ELF-1 (cell line): ENCODE data around the gene DOCK10.

Source experiments
- DNase-seq: peaks from one replicate; pipeline ENCODE4 v3.0.0-alpha.2; 2016; ENCODE audit warnings: low read depth, low spot score

The DOCK10 gene

DNA sequence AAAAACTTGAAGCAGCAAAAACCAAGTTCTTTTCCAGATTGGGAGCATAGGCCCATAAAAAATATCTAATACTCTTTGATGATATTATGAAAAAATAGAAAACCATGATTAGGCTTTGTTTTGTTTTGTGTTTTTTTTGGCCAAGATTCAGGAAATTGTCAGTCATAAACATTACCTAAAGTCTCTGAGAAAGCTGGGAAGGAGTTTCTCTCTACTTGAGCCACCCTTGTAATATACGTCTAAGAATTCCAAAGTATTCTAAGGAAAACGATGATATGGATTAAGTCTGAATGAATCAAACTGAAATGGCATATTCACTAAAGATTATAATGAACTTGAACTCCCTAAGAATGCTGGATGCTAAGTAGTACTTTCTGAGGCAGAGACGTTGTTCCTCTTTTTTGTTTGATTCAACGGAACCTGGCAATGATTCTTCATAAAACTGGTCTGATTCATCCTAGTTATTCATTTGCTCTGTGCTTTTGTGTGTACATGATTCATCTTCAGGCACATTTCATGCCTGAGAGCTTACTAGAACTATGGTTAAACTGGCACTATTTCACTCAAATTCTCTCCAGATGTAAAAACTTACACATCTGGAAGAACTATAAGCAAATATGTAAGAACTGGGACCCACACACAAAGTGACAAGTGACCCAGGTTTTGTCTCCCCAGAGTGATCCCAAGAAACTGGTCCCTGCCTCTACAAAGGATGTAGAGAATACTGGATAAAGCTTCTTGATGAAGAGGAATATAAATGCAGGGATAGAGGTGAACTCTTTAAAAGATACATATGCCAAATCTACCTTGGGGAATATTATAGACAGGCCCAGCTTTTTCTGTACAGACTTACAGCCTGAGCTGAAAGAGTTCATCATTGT lies 159.7 kb downstream of the DOCK10 start:
- no peak for DNase-seq

DNA sequence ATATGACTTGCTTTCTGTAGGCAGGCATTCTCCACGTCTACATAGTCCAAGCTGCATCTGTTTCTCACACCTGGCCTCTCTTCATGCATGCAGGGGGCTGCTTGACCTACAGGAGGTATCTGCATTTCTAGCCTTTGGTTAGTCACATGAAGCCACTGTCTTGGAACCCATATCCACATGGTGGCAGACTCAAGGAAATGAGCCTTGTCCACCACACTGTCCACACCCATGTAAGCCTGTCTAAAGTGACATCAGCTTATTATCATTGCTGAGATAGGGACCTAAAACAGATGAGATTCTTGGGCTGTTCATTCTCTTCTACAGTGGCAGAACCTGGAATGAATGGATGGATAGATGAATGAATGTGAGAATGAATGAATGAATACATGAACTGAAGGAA lies 160.4 kb downstream of the DOCK10 start:
- DNase-seq, result no peak

DNA sequence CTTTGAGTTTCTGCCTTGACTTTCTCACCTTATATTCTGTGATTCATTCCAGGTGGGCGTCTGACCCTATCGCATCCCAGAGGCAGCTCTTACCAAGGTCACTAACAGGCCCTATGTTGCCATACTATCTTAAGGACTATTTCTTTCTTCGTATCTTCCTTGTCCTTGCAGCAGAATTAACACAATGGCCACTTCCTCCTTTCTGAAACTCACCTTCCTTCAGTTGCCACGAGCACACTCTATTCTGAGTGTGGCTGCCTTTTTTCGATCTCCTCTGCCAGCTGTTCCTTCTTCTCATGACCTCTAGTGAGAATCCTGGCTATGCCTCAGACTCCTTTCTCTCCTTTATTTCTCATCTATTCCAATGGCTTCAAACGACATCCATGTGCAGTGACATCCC lies 165.7 kb downstream of the DOCK10 start:
- no peak for DNase-seq

DNA sequence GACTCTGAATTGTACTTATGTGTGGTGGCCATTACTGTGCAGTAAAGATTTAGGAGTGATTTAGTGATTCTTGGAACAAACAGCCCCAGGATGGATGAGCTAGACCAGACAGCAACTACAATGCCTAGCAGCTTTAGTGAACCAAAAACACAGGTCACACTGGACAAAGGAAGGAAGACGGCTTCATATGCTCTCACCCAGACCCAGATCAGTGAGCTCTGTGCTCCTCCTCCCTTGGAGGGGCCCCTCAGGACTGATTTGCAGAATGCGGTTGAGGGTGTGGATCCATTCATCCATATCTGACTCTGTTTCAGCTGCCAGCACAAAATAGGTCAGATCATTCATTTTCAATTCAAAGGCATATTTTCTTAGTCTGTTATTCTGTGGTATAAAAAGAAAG lies 166.4 kb downstream of the DOCK10 start:
- DNase-seq, result no peak

DNA sequence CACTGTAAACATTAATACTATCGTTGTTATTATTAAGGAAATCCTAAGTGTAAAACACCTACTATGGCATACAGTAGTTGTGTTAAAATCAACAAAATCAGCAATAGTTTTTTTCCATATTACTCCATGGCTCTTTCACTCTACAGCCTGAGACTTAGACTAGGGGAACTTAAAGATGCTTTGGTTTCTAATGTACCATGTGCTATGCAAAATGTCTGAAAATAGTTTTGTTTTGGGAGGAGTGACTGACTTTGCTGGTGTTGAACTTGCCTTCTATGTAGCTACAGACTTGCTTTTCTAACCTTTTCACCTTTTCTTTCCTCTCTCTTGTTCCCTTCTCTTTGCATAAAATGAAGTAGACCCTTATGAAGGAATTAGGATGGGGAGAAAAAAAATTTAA lies 167.1 kb downstream of the DOCK10 start:
- DNase-seq, result no peak

DNA sequence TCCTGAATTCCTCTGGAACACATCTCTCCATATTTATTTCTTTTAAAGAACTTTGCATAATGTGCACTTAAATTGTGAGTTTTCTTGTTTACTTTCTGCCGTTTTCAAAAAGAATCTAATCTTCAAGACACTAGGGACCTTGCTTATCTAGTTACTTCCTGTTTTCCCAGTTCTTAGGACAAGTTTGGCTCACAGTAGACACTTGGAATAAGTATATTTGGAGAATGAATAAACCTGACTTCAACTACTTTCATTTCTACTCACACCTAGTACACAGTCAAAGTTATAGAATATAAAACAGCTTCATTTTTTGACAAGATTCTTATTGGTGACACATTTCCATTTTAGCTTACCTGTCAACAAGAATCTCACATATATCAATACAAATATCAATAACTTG lies 170.5 kb downstream of the DOCK10 start:
- DNase-seq, result no peak

DNA sequence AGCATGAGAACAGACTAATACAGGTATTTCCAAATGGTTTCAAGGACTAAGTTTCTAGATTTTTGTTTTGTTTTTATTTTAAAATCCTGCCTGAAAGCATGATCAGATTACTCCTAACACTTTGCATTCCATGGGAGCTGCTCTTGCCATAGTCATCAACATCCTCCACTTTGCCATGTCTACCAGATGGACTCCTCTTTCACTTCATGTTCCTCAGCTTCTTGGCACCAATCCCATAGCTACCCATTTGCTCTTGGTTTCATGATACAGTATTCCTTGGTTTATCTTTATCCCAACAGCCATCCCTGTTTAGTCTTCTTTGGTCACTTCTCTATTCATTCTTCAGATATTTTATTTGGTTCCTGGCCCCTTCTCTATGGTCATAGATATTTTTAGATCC lies 171.9 kb downstream of the DOCK10 start:
- DNase-seq, result no peak

DNA sequence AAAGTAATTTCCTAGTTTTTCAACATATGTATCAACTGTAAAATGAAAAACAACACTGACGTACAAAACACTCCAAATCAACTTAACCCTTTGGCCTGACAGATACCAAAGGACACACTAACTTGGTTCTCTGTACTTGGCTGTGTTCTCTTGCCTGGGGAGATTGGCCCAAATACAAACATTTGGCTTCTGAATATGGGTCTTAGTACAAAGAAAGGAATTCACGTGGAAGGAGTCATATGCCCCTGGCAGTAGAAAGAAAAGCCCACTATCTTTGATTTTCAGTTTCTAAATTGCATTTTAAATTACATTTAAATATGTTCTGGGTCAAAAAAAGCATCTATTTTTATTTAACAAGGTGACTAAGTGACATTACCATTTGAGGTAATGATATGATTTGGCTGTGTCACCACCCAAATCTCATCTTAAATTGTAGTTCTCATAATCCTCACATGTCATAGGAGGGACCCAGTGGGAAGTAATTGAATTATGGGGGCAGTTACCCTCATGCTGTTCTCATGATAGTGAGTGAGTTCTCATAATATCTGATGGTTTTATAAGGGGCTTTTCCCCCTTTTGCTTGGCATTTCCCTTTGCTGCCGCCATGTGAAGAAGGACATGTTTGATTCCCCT lies 172.6 kb downstream of the DOCK10 start:
- no peak for DNase-seq

DNA sequence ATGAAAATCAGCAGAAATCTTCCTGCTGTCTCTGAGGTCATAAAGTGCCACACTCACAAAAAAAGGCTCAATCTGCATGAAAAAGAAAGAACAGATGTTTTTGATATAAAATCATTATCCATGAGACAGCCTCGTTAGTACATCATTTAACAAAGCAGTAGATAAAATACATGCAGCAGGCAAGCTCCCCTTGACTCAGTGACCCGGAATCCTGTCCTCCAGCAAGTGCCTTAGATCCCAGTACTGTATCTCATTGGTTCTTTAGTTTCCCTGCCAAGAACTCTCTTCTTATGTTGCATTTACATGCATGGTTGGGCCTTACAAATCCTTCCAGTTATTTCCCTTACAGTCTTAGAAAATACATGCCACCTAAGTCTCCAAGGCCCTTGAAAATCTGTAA lies 177.3 kb downstream of the DOCK10 start:
- no peak for DNase-seq

DNA sequence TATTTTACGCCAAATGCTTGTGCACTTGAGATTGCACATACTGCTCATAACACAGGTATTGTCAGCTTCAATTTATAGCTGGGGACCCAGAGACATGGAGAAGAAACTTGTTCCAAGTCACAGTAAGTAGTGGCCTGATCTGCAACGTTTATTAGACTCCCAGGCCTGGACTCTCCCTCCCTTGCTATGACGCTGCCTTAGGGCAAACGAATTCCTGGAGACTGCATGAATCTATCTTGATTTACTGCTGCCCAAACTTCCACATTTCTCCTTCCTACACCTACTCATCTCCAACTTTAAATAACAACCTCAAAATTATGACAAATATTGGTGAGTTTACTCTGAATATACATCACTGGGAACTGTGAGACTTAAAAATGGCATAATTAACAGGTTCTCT lies 181.0 kb downstream of the DOCK10 start:
- DNase-seq, result no peak

DNA sequence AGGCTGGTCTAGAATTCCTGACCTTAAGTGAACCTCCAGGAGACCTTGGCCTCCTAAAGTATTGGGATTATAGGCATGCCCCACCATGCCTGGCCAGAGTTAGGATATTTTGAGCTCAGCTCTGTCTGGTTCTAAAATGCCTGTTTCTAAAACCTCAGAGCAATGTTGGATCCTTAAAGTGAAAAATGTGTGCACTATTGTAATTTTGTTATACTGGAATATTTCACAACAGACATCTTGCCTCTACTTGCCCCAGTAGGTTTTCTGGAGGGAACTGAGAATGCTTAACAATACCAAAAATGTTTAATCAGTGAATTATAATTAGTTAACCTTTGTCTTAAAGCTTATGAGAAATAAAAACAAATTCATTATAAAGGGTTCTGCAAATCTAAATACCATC lies 181.5 kb downstream of the DOCK10 start:
- DNase-seq, result no peak

DNA sequence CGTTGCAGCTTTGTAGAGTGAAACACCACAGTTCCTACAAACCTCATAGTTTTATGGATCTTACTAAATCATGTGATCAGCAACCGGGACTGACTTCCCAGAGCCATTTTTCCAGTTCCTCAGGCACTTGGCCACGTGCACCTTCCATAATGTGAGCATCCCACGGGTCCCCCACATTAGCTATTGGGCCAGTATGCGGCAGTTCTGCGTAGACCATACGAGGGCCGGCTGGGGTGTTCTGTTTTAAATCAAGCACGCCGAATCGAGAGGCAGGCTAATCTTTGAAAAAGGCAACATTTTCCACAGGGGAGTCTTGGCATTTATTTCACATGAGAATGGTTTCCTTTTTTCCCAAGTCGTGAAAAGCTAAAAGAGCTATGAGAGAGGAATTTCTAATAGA lies 190.5 kb downstream of the DOCK10 start:
- no peak for DNase-seq

DNA sequence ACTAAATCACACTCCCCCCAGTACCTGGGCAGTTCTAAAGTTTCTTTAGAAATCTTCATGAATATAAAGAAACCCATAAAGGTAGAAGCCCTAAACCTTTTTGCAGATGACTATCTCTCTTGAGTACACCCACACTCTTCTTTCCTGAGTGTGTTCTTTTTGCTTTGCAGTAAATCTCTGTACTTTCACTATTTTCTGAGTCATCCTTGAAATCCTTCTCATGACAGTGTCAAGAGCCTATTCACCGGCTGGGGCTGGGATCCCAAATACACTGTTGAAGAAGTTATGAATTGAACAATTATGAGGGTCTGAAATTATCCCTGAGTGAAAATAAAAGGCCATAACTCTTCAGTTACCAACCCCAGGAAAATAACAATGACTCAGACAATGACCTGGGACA lies 192.2 kb downstream of the DOCK10 start:
- no peak for DNase-seq

DNA sequence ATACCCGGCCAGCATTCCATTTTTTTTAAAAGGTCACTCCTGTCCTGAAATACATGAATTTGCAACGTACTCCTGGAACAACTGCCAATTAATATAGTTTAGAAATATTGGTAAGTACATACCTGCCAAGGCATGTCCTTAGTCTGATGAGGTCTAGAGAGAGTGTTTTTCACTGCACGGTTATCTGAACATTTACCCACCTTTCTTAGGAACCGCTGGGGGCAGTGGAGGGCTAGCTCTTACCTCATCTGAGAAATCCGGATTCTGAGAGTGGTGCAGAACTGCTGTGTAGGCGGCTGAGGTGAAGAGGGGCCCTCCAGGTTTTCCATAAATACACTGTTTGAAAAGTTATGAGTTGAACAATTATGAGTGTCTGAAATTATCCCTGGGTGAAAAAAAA lies 193.0 kb downstream of the DOCK10 start:
- DNase-seq, result no peak

DNA sequence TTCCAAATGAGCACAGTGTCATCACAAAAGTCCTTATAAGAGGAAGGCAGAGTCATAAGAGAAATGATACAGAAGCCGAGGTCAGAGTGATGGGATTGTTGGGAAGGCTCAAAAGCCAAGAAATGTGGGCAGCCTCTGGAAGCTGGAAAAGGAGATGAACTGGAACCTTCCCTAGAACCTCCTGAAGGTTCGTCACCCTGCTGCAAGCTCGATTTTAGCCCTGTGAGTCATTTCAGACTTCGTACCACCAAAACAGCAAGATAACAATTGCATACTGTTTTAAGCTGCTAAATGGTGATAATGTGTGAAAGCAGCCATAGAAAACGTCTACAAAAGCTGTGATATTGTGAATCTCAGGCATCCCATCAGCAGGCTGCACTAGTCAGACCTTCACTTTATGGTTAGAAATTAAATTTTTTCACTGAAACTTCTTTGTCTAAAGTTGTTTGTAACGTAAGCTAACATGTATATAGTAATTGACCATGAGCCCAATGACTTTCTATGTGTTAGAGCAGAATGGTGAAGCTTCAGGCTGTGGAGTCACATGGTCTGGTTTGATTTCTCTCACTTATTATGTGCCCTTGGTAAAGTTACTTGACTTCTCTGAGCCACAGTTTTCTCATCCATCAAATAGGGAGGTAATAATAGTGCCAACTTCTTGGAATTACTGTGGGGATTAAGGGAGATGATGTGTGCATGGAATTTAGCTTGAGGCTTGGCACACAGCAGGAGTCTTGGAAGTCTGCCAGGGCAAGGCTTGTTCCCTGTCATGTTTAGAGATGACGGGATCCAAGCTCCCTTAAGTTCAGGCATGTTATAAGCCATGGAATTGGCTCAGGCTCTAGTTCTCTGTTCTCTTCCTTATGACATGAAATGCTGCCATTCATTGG lies 194.1 kb downstream of the DOCK10 start:
- DNase-seq, result no peak

DNA sequence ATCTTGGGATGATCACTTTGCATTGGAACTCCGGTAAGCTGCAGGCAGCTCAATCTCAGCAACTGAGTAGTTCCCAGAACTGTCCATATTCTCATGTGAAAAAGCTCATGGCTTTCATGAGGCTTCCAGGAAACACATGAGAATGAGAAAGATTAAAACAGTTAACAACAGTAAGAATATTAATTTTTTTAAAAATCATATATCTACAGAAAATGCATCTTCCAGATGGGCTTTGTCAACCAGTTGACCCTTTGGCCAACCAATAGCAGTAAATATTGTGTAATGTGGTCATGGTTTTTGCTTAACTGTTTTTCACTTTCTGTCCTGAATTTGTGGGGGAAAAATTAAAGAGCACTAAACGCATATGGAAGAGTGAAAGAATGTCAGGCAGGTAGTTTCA lies 194.9 kb downstream of the DOCK10 start:
- DNase-seq, result no peak

DNA sequence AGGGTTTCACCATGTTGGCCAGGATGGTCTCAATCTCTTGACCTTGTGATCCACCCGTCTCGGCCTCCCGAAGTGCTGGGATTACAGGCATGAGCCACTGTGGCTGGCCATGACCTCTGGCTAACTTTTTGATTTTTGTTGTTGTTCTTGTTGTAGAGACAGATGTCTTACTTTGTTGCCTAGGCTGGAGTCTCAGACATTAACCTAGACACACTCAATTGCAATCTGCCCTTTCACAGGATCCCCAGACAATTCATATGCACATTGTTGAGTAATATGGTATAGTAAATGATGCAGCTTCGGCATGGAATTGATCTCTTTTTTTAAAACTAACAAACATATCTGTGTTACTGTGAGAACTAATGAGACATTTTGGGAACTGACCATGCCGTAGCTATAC lies 195.6 kb downstream of the DOCK10 start:
- no peak for DNase-seq

DNA sequence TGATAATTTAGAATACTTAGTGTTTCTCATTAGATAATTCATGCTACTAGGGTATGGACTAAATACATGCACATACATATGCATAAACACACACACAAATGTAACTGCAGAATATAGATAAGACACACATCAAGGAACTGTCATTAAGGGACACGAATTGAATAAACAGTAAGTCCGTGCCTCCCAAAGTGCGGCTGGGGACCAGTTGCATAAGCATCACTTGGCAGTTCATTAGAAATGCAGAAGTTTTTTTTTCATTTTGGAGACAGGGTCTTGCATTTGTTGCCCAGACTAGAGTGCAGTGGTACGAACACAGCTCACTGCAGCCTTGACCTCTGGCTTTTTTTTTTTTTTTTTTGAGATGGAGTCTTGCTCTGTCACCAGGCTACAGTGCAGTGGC lies 196.1 kb downstream of the DOCK10 start:
- no peak for DNase-seq

DNA sequence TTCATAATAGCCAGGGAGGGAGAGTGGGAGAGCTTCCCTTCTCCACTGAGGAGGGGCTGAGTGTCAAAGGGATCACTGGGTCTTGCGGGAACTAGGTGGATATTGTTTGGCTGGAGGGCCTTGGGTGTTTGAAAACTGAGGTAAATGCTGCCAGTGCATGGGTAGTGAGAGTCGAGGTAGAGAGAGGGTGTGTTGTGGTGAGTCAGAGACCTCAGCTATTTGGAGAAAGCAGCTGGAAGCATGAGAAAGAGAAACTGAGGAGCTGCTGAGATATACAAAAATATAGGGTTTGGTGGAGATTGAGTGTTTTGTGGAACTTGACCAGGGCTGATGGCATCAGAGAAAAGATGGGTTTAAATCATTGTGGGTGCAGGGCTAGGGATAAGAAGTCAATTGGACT lies 199.1 kb downstream of the DOCK10 start:
- no peak for DNase-seq

DNA sequence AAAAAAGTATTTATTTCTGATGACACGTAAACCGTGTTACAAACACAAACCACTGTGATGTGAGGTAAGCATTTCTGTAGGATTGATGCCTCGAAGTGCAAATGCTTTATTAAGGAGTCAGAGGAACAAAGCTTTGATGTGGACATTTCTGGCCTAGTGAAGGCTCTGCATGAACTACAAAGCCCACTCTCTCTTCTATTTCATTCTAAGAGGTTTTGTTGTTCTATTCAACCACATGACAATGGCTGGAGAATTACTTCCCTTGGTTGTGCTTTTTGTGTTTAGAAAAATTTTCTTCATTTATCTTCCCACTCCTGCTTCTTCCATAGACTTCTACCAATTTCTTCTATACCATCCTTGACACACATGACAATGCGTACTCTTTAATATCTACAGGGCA lies 200.4 kb downstream of the DOCK10 start:
- DNase-seq, result no peak

DNA sequence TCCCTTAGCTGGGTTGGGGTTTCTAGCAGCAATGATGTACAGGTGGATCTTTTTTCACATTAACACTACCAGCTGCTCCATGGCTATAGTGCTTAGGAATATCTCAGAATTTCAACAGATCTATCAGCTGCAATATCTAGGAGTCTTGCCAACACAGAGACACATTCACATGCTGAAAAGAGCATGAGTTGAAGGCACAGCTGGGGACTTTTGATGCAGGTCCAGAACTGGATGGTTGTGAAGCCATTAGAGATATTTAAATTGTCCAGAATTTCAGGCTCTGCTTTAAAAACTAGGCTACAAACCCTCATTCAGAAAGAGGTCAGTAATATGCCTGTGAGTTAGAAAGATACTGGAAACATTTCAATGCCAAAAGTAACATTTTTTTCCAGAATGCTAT lies 203.9 kb downstream of the DOCK10 start:
- no peak for DNase-seq

DNA sequence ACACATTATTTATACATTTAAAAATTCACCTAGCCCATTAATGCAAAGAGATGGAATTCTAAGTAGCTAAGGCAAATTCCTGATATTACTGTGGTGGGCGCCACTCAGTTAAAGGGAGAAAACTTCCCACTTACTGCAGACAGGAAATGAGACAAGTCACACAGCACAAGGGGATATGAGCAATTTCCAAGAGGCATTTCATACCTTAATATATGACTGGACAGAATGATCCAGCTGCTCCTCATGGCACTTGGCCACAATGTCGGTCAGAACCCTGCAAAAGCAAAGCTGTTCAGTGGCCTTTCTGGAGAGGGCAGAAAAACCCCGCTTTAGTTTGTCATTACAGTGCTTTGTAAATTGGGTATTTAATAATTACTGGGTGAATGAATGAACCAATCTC lies 204.7 kb downstream of the DOCK10 start:
- no peak for DNase-seq
